Loucy (cell line): ENCODE measurements around the gene CPVL.

ENCODE experiments used
- H2AFZ ChIP-seq: fragments of 200-600 bp; sonication (generic); 2 replicates; pipeline ENCODE4 v1.6.0; 2016; ENCODE audit warnings: antibody characterized with exemption, mild to moderate bottlenecking, low read length, moderate library complexity
- H3F3A ChIP-seq: fragments of 200-600 bp; 2 replicates; pipeline ENCODE4 v1.6.0; 2016; ENCODE audit warnings: antibody characterized with exemption, low read depth, mild to moderate bottlenecking
- H3K27me3 ChIP-seq: fragments of 200-600 bp; sonication (generic); 2 replicates; pipeline ENCODE4 v1.6.1; 2014; ENCODE audit warnings: low read length, mild to moderate bottlenecking; ENCODE audit not compliant: insufficient read depth, poor library complexity, severe bottlenecking
- H3K36me3 ChIP-seq: fragments of 200-600 bp; sonication (generic); 2 replicates; pipeline ENCODE4 v1.6.1; 2016; ENCODE audit warnings: low read length; ENCODE audit not compliant: insufficient read depth
- H3K4me1 ChIP-seq: fragments of 200-600 bp; sonication (generic); 2 replicates; pipeline ENCODE4 v1.5.1; 2014; ENCODE audit warnings: low read length, mild to moderate bottlenecking; ENCODE audit not compliant: insufficient read depth, poor library complexity, severe bottlenecking
- H3K4me2 ChIP-seq: fragments of 200-600 bp; sonication (generic); 2 replicates; pipeline ENCODE4 v1.6.0; 2014; ENCODE audit warnings: antibody characterized with exemption, low read length, low read depth, mild to moderate bottlenecking; ENCODE audit not compliant: poor library complexity, severe bottlenecking
- H3K4me3 ChIP-seq: fragments of 200-600 bp; sonication (generic); 2 replicates; pipeline ENCODE4 v1.5.1; 2014; ENCODE audit warnings: low read length, mild to moderate bottlenecking, mixed read lengths; ENCODE audit not compliant: poor library complexity, severe bottlenecking
- H3K79me2 ChIP-seq: fragments of 200-600 bp; sonication (generic); 2 replicates; pipeline ENCODE4 v1.6.1; 2014; ENCODE audit warnings: low read length; ENCODE audit not compliant: insufficient read depth
- H3K9ac ChIP-seq: fragments of 200-600 bp; sonication (generic); 2 replicates; pipeline ENCODE4 v1.6.0; 2014; ENCODE audit warnings: mild to moderate bottlenecking, low read depth, low read length, moderate library complexity; ENCODE audit not compliant: poor library complexity, severe bottlenecking
- H3K9me2 ChIP-seq: fragments of 200-600 bp; sonication (generic); replicated peaks from 2 replicates; pipeline ENCODE4 v1.6.1; 2016; ENCODE audit warnings: low read depth, low read length, mixed read lengths
- H3K9me3 ChIP-seq: fragments of 200-600 bp; sonication (generic); 2 replicates; pipeline ENCODE4 v1.6.1; 2014; ENCODE audit warnings: mild to moderate bottlenecking, antibody characterized with exemption, low read length, low read depth; ENCODE audit not compliant: insufficient read depth
- H4K20me1 ChIP-seq: fragments of 200-600 bp; sonication (generic); 2 replicates; pipeline ENCODE4 v1.6.0; 2014; ENCODE audit warnings: antibody characterized with exemption, low read length, mild to moderate bottlenecking; ENCODE audit not compliant: insufficient read depth, poor library complexity, severe bottlenecking
- EZH2phosphoT487 ChIP-seq: fragments of 200-600 bp; IDR thresholded peaks from 2 replicates; pipeline ENCODE4 v1.6.1; 2018; ENCODE audit warnings: antibody characterized with exemption, mild to moderate bottlenecking, moderate library complexity, borderline replicate concordance
- TF ChIP-seq, protein P1 (sequence below): fragments of 200-600 bp; sonication (generic); conservative IDR thresholded peaks from 2 replicates; pipeline ENCODE4 v1.5.1; 2014; ENCODE audit warnings: mild to moderate bottlenecking, antibody characterized with exemption, low read length

Gene CPVL

DNA sequence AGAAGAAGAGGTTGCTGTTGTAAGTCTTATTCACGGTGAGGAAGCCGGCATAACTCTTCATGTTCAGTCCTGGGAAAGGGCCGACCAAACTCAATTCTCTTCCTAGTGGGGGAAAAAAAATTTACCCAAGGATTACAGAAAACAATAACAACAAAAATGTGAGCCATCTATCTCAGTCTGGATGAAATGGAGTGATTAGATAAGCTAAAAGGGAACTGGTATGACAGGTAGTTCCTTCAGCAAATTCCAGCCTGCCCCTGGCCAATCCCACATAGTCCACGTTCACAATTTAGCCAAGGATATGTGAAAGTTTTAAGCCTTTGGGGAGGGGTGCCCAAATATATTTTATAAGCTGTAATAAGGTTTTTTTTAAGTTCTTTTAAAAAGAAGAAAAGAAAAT, 33.6 kb downstream of the CPVL start:
- Histone ChIP-seq H3K9me3 (no peaks in the 10 kb centered on the region), H3K4me2 (no peak overlapping the region), H3K79me2 (no peaks in the 10 kb centered on the region), H3K9me2 (no peaks in the 10 kb centered on the region), H3K27me3 (no peaks in the 10 kb centered on the region), H4K20me1 (no peaks in the 10 kb centered on the region), H3K4me3 (no peak overlapping the region), H3F3A (no peaks in the 10 kb centered on the region), H3K4me1 (peaks cover 16% of the 10 kb centered on the region), H2AFZ (no peak overlapping the region), H3K9ac (no peak overlapping the region), H3K36me3 (no peaks in the 10 kb centered on the region)
- TF ChIP-seq, protein P1, sequence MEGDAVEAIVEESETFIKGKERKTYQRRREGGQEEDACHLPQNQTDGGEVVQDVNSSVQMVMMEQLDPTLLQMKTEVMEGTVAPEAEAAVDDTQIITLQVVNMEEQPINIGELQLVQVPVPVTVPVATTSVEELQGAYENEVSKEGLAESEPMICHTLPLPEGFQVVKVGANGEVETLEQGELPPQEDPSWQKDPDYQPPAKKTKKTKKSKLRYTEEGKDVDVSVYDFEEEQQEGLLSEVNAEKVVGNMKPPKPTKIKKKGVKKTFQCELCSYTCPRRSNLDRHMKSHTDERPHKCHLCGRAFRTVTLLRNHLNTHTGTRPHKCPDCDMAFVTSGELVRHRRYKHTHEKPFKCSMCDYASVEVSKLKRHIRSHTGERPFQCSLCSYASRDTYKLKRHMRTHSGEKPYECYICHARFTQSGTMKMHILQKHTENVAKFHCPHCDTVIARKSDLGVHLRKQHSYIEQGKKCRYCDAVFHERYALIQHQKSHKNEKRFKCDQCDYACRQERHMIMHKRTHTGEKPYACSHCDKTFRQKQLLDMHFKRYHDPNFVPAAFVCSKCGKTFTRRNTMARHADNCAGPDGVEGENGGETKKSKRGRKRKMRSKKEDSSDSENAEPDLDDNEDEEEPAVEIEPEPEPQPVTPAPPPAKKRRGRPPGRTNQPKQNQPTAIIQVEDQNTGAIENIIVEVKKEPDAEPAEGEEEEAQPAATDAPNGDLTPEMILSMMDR, result no peak

DNA sequence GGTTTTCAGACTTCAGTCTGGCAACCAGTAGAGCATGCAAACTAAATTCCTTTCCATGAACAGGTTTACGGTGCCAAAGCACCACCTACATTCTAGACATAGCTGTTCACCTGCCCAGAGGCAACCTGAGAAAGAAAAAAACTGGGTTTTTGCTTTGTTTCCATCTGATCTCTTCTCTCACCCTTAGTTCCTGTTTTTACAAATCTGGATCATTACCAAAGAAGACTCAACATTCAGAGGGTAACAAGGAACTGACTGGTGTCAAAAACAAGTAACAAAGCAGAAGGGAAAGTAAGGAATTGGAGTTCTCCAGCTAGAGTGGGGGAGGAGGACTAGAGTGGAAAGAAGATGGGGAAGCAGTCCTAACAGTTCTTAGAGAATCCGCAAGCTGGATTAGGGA, 36.4 kb downstream of the CPVL start:
- no peak overlapping the region for H2AFZ ChIP-seq
- TF ChIP-seq, protein P1, result no peak
- no peak for TF ChIP-seq EZH2phosphoT487
- H3K79me2 ChIP-seq, result no peaks in the 10 kb centered on the region
- H4K20me1 ChIP-seq, result no peaks in the 10 kb centered on the region
- no peaks in the 10 kb centered on the region for H3K9me3 ChIP-seq
- no peak overlapping the region for H3K4me2 ChIP-seq
- peaks cover 16% of the 10 kb centered on the region for H3K4me1 ChIP-seq
- no peak overlapping the region for H3K4me3 ChIP-seq
- no peaks in the 10 kb centered on the region for H3K36me3 ChIP-seq
- H3K27me3 ChIP-seq, result no peaks in the 10 kb centered on the region
- H3F3A ChIP-seq, result no peaks in the 10 kb centered on the region
- no peaks in the 10 kb centered on the region for H3K9me2 ChIP-seq
- no peak overlapping the region for H3K9ac ChIP-seq

DNA sequence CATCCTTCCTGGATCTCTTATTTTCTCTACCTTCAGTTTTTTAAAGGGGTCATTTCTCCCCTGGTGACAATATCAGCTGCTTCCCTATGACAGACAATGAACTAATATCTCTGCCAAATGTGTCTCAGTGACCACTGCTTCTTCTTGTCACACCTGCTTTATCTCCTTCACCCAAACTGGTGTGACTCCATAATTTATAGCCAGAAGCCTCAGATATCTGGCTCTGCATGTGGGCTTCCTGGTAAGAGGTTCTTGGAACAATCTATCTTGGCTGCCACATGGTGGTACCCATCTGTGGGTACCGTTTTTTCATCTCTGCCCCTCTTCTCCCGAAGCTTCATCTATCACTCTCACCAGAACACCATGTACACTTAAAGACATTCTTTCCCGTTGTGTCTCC, 37.0 kb downstream of the CPVL start:
- no peak overlapping the region for H3K9ac ChIP-seq
- no peak overlapping the region for H2AFZ ChIP-seq
- no peaks in the 10 kb centered on the region for H3K9me3 ChIP-seq
- H4K20me1 ChIP-seq, result no peaks in the 10 kb centered on the region
- H3F3A ChIP-seq, result no peaks in the 10 kb centered on the region
- no peaks in the 10 kb centered on the region for H3K79me2 ChIP-seq
- TF ChIP-seq, protein P1, result no peak
- TF ChIP-seq EZH2phosphoT487, result no peak
- H3K9me2 ChIP-seq, result no peaks in the 10 kb centered on the region
- no peak overlapping the region for H3K4me2 ChIP-seq
- H3K4me3 ChIP-seq, result no peak overlapping the region
- H3K4me1 ChIP-seq, result peaks cover 14% of the 10 kb centered on the region
- H3K27me3 ChIP-seq, result no peaks in the 10 kb centered on the region
- no peaks in the 10 kb centered on the region for H3K36me3 ChIP-seq
